GM21619 (cell line): ENCODE measurements around the gene ACO2.
"Not testable (repeated sequence)": the region's sequence is repeated elsewhere in the genome, so short reads cannot be mapped to it uniquely, and the experiment has no call there.

Source experiments
- ATAC-seq: cut with Tn5 transposase; IDR thresholded peaks from one replicate; pipeline ENCODE4 v1.9.1; 2021; ENCODE audit not compliant: unreplicated experiment

The ACO2 gene

DNA sequence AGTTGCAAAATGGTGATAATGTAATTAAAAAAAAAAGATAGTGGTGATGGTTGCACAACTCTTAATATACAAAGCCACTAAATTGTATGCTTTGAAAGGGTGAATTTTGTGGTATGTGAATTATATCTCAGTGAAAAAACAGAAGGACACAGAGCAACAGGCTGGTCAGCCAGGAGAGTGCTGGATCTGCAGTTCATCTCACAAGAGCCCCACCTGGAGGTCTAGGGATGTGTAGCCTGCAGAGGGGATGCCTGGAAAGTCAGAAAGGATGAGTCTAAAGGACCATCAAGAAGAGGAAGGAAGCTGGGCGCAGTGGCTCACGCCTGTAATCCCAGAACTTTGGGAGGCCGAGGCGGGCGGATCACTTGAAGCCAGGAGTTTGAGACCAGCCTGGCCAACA, 66.3 kb downstream of the ACO2 start:
- no peak for ATAC-seq

DNA sequence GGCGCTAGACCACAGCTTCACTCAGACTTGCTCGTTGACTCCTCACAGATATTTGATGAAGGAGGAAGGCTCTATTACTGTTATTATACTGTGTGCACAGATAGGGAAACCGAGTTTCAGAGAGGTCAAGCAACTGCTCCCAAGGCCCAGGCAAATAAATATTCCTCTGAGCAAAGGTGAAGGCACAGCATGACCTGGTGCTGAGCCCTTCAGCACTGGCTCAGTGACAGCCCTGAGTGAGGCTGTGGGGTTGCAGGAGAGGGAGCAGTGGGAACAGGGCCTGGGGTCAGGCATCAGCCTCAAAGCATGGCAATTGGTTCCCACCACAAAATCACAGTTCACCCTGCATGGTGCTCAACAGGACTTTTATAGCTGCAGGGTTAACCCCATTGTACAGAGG, 68.3 kb downstream of the ACO2 start:
- ATAC-seq, result no peak

DNA sequence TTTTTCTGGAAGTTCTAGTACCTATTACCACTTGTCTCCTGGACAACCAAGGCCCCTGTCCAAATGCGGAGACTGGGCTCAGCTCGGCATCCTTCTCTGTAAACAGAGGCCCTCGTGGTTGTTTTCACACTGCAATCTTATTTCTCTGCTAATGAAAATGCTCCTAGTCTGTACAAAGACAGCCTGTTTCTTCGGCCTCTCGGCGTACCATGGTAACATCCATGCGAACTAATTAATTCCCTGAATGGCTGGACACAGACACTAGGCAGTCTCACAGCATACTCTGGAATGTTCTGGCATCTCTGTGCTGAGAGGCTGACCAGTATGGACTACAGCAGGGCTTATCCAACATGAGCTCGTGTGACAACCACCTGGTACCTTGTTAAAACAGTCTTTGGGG, 69.7 kb downstream of the ACO2 start:
- ATAC-seq, result no peak

DNA sequence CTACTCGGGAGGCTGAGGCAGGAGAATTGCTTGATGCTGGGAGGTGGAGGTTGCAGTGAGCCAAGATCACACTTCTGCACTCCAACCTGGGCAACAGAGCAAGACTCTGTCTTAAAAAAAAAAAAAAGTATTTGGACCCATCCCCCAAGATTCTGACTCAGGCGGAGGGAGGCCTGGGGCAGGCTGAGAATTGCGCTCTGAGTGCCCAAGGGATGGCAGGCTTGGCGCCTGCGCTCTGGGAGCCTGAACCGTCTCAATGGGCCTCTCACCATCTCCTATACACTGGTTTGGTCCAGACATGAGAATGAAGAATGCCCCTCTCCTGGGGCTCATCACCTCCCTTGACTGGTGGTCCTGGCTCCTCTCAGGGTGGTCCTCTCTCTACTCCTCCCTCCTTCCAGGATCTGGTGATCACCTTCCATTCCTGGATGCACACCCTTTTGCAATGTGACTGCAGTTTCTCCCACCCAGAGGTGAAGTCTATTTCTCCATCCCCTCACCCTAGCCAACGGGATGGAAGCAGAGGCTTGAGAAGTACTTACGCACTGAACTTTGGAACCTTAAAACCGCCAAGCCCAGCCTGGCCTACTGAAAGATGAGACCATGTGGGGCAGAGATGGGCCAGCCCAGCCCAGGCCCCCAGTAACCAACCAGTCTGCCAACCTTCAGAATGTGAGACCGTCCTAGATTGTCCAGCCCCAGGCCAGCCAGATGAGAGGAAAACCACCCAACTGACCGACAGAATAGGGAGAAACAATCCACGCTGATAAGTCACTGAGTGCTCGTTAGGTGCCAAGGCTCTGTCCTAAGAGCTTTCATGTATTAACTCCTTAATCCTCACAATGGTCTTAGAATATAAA, 70.5 kb downstream of the ACO2 start:
- ATAC-seq, result no peak

DNA sequence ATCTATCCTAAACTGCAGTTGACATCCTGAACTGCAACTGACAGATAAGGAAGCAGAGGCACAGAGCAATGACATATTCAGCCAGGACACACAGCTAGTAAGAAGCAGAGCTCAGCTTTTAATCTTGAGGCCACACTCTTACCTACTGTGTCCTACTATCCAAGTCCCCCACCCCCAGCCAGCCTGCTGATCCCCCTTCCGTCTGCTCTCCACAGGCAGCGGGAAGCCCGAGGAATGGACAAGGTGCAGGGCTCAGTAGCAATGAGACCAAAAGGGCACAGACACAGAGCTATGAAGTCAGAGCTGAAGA, 71.0 kb downstream of the ACO2 start:
- ATAC-seq, result no peak

DNA sequence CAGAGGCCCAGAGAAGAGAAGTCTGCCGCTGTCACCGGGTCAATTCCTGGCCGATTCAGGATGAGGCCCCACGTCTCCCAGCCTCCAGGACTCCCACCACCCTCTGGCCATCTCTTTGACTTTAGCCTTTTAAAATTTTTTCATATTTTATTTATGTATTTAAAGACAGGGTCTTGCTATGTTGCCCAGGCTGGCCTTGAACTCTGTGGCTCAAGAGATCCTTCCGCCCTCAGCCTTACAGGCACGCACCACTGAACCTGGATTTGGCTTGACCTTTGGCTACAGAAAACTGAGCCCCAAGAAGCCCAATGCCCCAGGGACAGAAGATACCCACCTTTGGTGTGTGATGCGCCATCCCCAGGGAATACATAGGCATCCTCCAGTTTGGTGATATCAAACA, 71.4 kb downstream of the ACO2 start:
- ATAC-seq, result no peak

DNA sequence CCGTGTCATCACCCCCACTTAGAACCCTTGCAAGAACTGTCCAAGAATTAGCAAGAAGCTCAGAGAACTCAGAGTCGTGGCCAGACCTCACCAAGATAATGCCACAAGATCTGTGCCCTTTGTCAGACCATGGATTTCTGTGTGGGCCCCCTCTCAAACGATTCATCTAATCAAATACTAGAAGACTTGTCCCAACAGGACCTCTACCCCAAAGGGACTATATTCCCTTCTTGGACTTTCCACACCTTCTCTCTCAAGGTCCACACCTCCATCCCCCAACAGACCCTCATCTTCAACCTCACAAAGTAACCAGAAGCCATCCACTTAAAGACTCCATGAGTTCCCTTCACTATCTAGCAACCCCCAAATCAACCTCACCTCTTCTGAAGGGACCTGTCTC, 72.6 kb downstream of the ACO2 start:
- no peak for ATAC-seq

DNA sequence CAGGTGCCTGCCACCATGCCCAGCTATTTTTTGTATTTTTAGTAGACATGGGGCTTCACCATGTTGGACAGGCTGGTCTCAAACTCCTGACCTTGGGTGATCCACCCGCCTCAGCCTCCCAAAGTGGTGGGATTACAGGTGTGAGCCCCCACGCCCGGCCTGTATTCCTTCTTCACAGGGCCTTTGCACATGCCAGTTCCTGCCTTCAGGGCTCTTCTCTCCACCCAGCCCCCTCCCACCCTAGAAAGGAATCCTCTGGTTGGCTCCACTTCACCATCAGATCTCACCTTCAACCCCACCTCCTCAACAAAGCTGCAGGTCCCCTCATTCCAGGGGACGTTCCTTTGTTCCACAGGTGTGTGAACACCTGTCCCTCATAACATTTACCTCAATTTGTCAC, 73.3 kb downstream of the ACO2 start:
- no peak for ATAC-seq

DNA sequence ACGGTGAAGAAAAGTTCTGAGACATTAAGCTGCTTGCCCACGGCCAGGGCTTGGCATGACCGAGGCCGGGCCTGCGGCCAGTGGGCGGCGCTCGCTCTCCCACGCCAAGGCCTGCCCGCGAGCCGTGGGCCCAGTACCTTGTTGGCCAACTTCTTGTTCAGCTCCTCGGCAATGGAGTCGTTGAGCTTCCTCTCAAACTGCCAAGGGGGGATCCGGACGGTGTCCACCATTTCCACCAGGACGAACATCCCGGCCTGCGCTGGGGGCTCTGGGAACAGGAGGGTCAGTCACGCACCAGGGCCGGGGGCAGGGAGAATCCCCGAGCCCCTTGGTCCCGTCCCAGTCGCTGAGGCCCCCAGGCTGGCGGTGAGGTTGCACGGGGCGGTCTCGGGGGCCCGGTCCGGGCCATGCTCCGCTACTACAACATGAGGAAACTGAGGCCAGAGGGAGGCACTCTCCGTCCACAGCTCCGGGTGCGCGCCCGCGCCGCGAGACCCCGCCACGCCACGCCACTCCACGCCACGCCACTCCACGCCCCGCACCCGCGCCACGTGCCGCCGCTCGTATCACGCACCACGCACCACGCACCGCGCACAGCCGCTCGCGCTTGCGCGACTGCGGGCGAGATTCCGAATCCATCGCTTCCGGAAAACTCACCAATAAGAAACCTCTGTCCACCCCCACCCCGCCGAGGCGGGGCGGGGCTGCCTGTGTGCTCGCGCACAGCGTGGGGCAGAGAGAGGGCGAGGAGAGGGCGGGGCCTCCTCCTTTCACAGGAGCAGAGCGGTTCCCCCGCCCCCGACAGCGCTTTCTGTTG, 75.1 kb downstream of the ACO2 start, which contains the start of gene POLR3H:
POLR3H (minus strand) TSS at position 617 of the 817 bp plus-strand sequence; CDS start at position 248, 369 bp downstream.
- ATAC-seq, result peak; percentile 82

DNA sequence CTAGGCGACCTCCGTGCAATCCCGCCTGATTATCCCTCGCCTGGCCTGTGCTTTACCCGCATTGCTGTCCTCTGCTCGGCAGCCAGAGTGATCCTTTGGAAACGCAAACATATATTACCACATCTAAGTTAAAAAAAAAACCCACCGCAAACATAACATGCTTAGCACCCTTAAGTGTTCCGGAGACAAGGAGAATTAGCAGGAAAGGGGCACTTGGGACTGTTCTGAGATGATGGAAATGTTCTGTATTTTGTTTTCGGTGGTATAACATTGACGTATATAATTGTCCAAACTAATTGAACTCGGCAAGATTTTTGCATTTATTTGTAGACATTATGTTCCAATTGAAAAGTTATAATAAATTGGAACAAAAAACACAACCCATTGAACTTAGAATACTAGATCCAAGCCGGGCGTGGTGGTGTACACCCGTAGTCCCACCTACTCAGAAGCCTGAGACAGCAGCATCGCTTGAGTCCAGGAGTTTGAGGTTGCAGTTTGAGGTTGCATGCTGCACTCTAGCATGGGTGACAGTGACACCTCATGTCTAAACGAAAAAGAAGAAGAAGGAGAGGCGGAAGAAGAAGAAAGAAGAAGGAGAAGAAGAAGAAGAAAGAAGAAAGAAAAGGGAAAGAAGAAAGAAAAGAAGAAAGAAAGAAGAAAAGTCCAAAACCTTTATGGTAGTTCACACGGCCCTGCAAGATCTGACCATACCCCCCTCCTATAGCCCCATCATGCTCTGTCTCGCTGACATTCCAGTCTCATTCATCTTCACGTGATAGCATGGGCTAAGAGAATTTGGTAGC, 76.0 kb downstream of the ACO2 start:
- no peak for ATAC-seq

DNA sequence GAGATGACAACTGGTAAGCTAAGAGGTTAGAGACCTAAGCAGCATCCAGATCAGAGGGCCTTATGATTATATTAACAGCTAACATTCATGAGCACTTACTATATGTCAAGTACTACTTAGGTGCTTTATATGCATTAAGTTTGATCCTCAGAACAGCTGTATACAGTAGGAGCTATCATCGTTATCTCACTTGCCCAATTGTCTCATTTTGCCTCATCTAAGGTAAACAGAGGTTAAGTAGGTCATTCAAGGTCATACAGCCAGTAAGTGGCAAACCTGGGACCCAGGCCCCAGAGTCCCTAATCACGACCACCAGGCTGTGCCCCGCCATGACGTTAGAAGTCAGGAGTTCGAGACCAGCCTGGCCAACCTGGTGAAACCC, 79.9 kb downstream of the ACO2 start:
- no peak for ATAC-seq

DNA sequence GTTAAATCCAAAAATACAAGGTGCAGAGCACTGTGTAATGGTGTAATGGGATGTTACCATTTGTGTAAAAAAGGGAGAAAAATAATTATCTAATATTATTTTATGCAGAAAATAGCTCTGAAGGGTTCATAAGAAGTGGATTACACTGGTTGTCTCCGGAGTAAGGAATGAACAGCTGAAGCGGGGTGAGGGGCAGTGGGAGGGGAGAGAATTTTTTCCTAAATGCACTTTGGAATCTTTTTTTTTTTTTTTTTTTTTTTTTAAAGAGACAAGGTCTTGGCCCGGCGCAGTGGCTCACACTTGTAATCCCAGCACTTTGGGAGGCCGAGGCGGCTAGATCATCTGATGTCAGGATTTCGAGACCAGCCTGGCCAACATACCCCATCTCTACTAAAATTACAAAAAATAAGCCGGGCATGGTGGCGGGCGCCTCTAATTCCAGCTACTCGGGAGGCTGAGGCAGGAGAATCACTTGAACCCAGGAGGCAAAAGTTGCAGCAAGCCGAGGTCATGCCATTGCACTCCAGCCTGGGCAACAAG, 82.1 kb downstream of the ACO2 start:
- ATAC-seq, result no peak

DNA sequence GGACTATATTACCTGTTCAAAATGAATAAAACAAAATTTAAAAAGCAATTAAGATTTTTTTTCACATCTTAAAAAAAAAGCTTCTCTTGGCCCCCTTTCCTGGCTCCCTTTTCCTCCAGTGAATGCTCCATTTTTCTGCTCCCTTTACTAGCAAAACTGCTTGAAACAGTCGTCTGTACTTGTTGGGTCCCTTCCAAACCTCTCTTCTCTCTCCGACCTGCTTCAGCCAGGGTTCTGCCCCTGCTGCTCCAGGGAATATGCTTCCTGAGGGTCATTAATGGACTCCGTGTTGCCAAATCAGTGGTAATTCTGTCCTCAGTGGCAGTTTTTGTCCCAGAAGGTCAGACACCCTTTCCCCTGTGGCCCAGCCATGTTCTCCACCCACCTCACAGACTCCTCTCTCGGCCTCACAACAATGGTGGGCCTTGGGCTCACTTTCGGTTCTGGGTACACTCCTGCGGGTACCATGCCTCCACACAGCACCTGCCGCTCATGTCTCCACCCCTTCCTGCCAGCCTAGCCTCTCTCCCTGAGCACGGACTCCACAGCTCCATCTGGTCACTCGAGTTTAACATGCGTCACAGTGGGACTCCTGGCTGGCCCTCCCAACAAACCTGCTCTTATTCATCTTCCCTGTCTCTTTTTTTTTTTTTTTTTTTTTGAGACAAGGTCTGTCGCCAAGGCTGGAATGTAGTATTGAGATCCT, 83.1 kb downstream of the ACO2 start:
- no peak for ATAC-seq

DNA sequence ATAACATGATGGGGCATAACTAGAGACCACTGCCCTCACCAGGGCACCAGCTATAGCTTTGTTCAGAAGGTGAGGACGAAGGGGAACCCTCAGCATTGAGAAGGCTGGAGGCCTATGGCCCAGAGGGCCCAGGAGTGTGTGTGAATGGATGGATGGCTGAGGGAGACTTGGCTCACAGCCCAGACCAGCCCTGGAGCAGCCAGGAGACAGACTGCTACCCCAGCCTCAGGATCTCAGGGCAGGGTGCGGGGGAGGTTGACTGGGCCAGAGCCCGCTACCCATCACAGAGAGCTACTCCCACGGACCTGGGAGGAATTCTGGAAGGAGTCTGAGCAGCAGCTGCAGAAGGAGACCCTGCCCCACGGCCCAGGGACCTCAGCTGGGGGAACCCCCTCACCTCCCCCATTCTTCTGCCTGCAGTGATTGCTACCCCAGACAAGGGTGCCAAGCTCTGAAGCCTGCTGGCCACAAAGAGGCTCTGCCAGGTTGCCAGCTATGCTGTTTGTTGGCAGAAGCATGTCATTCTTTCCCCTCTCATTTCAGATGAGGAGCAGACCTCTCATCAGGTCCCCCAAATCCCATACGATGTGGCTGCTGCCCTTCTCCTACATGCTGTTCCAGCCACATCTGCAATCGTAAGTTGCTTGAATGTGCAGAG, 86.5 kb downstream of the ACO2 start:
- no peak for ATAC-seq

DNA sequence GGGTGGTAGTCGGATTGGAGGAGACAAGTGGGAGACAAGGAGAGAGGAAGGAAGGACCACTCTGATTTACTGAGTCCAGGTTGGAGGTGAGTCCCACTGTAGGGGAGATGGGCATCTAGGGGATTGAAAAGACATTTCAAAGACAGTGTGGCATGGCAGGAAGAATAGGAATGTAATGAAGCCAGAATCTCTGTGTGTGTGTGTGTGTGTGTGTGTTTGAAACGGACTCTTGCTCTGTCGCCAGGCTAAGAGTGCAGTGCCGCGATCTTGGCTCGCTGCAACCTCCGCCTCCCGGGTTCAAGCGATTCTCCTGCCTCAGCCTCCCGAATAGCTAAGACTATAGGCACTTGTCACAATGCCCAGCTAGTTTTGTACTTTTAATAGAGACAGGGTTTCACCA, 87.6 kb downstream of the ACO2 start:
- ATAC-seq, result no peak

DNA sequence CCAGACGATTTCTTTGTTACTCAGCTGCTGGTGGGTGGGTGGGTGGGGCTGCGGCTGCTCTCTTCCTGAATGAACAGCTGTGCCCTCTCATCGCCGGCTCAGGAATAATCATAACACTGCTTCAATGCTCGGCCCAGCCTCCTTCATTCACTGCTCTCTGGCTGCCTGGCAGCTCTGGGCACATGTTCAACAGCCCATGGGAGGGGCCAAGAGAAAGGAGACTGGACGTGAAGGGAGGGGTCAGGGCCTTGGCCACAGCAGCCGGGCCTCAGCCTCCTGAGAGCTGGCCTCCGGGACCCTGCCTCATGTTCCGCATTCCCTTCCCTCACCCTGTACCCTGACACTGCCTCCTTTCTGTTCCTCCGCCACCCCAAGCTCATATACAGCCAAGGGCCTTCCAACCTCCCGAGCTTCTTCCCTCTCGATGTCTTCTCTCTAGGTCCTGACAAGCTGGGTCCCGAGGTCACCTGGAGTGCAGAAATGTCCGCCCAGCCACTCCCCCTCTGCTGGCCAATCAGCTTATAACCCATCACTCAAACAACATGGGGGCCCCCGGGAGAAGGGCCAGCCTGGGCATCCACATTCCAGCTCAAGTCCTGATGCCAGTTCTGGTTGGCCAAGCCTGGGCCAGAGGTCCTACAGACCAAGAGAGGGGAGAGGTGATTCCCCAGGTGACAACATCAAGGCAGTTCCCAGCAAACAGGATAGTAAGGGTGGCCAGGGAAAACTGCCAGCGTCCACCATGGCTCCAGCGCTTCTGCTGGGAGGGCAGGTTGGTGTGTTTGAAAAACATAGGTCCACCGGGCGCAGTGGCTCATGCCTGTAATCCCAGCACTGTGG, 88.7 kb downstream of the ACO2 start:
- ATAC-seq, result no peak

DNA sequence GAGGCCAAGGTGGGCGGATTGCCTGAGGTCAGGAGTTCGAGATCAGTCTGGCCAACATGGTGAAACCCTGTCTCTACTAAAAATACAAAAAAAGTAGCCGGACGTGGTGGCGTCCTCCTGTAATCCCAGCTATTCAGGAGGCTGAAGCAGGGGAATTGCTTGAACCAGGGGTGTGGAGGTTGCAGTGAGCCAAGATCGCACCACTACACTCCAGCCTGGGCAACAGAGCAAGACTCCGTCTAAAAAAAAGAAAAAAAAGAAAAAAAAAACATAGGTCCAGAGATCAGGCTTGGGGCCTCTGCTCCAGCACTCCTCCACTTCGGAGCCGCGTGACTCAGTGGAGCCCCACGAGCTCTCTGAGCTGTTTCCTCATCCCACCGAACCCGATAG, 89.3 kb downstream of the ACO2 start:
- not testable (repeated sequence) for ATAC-seq

DNA sequence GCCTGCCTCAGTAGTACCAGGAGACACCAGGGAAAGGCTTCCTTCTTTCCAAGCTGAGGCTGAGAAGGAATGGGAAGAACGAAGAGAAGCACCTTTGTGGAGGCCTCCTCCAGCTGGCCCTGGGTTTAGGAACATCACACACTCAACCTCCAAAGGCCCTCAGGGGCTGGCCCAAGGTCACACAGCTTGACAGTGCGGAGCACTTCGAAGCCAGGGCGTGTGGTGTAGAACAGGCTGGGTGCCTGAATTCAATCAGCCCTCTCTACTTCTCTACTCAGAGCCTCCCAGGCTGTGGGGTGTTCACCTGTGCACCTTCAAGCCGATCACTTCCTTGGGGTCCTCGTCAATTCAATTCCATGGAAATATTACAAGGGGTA, 91.2 kb downstream of the ACO2 start:
- ATAC-seq, result no peak

DNA sequence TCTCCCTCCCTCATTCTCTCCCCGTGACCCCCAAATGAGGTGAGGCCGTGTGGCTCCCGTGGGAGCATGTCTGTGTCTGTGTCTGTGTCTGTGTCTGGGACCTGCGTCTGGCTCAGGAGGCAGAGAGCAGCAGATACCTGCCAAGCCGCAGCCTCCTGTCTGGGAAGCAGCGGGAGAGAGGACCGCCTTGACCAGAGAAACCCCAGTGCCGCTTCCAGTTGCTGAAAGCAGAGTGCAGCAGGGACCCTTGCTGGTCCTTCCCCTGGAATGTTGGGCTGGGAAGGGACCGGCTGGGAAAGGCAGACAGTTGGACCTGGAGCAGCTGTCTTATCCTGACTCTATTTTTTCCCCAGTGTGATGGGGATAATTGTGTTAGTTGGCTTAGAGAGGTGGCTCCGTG, 92.4 kb downstream of the ACO2 start:
- ATAC-seq, result no peak
